GM23338 (cell line): Measurements from ENCODE around the gene PPP1CC. TPM values are rescaled to one million over a fixed set of nuclear protein-coding genes. Genes with fewer than 3 reads are reported as not detected.

Experiments used
- ATAC-seq: fragments of 200-7000 bp; cut with Tn5 transposase; 3 replicates; pipeline ENCODE4 v1.9.1; 2020
- DNase-seq: peaks from one replicate; pipeline ENCODE4 v3.0.0-alpha.2; 2015; ENCODE audit warnings: low spot score
- H2AFZ ChIP-seq: fragments of 200-600 bp; sonication (generic); 2 replicates; pipeline ENCODE4 v1.8.0; 2016; ENCODE audit warnings: antibody characterized with exemption, mild to moderate bottlenecking, moderate library complexity
- H3F3A ChIP-seq: fragments of 200-600 bp; sonication (generic); replicated peaks from 2 replicates; pipeline ENCODE4 v1.8.0; 2017; ENCODE audit warnings: antibody characterized with exemption, mixed run types, low read depth
- H3K27ac ChIP-seq: fragments of 200-600 bp; sonication (generic); 2 replicates; pipeline ENCODE4 v1.6.1; 2016; ENCODE audit warnings: low read depth
- H3K27me3 ChIP-seq: fragments of 200-600 bp; sonication (generic); 2 replicates; pipeline ENCODE4 v1.8.0; 2016; ENCODE audit warnings: mild to moderate bottlenecking, mixed run types, moderate library complexity; ENCODE audit not compliant: insufficient read depth
- H3K36me3 ChIP-seq: fragments of 200-600 bp; sonication (generic); 2 replicates; pipeline ENCODE4 v1.8.0; 2016; ENCODE audit warnings: mild to moderate bottlenecking; ENCODE audit not compliant: insufficient read depth
- H3K4me1 ChIP-seq: fragments of 200-600 bp; sonication (generic); 2 replicates; pipeline ENCODE4 v1.8.0; 2016; ENCODE audit warnings: mild to moderate bottlenecking, moderate library complexity; ENCODE audit not compliant: insufficient read depth
- H3K4me2 ChIP-seq: fragments of 200-600 bp; sonication (generic); 2 replicates; pipeline ENCODE4 v1.7.1; 2017; ENCODE audit warnings: mixed run types
- H3K4me3 ChIP-seq: fragments of 200-600 bp; sonication (generic); 2 replicates; pipeline ENCODE4 v1.6.1; 2016; ENCODE audit warnings: mixed run types
- H3K79me2 ChIP-seq: fragments of 200-600 bp; sonication (generic); replicated peaks from 2 replicates; pipeline ENCODE4 v1.8.0; 2017; ENCODE audit warnings: mild to moderate bottlenecking; ENCODE audit not compliant: insufficient read depth
- H3K9me2 ChIP-seq: fragments of 200-600 bp; sonication (generic); 2 replicates; pipeline ENCODE4 v1.8.0; 2017; ENCODE audit not compliant: insufficient read depth
- H4K20me1 ChIP-seq: fragments of 200-600 bp; sonication (generic); replicated peaks from 2 replicates; pipeline ENCODE4 v1.8.0; 2017; ENCODE audit warnings: mild to moderate bottlenecking; ENCODE audit not compliant: insufficient read depth
- H3K27ac Mint-ChIP-seq: 2 replicates; pipeline ENCODE4 v1.8.0; 2020; ENCODE audit warnings: inconsistent platforms, mild to moderate bottlenecking, moderate library complexity, mixed read lengths
- H3K27me3 Mint-ChIP-seq: 3 replicates; pipeline ENCODE4 v1.8.0; 2022; ENCODE audit warnings: low read depth, mild to moderate bottlenecking, moderate library complexity, mixed read lengths, inconsistent platforms; ENCODE audit not compliant: insufficient read depth, poor library complexity
- H3K36me3 Mint-ChIP-seq: 3 replicates; pipeline ENCODE4 v1.8.0; 2021; ENCODE audit warnings: low read depth, mild to moderate bottlenecking, inconsistent platforms, moderate library complexity, mixed read lengths
- H3K4me1 Mint-ChIP-seq: 3 replicates; pipeline ENCODE4 v1.8.0; 2020; ENCODE audit warnings: mild to moderate bottlenecking, inconsistent platforms, mixed read lengths
- H3K4me3 Mint-ChIP-seq: 3 replicates; pipeline ENCODE4 v1.8.0; 2021; ENCODE audit warnings: moderate library complexity, mild to moderate bottlenecking, inconsistent platforms, mixed read lengths
- H3K9me3 Mint-ChIP-seq: 3 replicates; pipeline ENCODE4 v1.8.0; 2020; ENCODE audit warnings: moderate library complexity, mild to moderate bottlenecking, inconsistent platforms, mixed read lengths
- CREB1 ChIP-seq: fragments of 250-450 bp; sonication (Bioruptor Pico); IDR thresholded peaks from 2 replicates; pipeline ENCODE4 v1.5.0; 2020; ENCODE audit warnings: low read depth, mild to moderate bottlenecking, moderate library complexity
- ETS1 ChIP-seq: IDR thresholded peaks from 2 replicates; pipeline ENCODE4 v1.6.1; 2016; ENCODE audit warnings: antibody characterized with exemption
- EZH2 ChIP-seq: fragments of 200-600 bp; sonication (generic); IDR thresholded peaks from one replicate; pipeline ENCODE4 v1.8.0; 2017; ENCODE audit warnings: antibody characterized with exemption, mild to moderate bottlenecking, low read depth; ENCODE audit not compliant: unreplicated experiment
- EZH2phosphoT487 ChIP-seq: fragments of 200-600 bp; sonication (generic); IDR thresholded peaks from one replicate; pipeline ENCODE4 v1.8.1; 2018; ENCODE audit warnings: antibody characterized with exemption; ENCODE audit not compliant: unreplicated experiment
- JUNB ChIP-seq: IDR thresholded peaks from one replicate; pipeline ENCODE4 v1.6.1; 2016; ENCODE audit warnings: antibody characterized with exemption; ENCODE audit not compliant: unreplicated experiment
- NANOG ChIP-seq: IDR thresholded peaks from 2 replicates; pipeline ENCODE4 v1.6.1; 2016; ENCODE audit warnings: antibody characterized with exemption, borderline replicate concordance
- POLR2AphosphoS5 ChIP-seq: IDR thresholded peaks from 2 replicates; pipeline ENCODE4 v1.6.1; 2016; ENCODE audit warnings: antibody characterized with exemption, low read depth
- REST ChIP-seq: IDR thresholded peaks from one replicate; pipeline ENCODE4 v1.6.1; 2018; ENCODE audit warnings: antibody characterized with exemption; ENCODE audit not compliant: unreplicated experiment
- STAT1 ChIP-seq: IDR thresholded peaks from one replicate; pipeline ENCODE4 v1.6.1; 2016; ENCODE audit warnings: antibody characterized with exemption; ENCODE audit not compliant: unreplicated experiment
- ZNF114 ChIP-seq: fragments of 250-450 bp; sonication (Bioruptor Pico); IDR thresholded peaks from 2 replicates; pipeline ENCODE4 v1.5.0; 2020; ENCODE audit warnings: mild to moderate bottlenecking, moderate library complexity
- ZNF331 ChIP-seq: fragments of 250-450 bp; sonication (Bioruptor Pico); IDR thresholded peaks from 2 replicates; pipeline ENCODE4 v1.5.0; 2020; ENCODE audit warnings: low read depth, mild to moderate bottlenecking, moderate library complexity
- polyA plus RNA-seq: library from polyadenylated mRNA; unstranded; fragments of >200 nt; fragmentation: Nextera tagmentation; extraction: Ambion mirVana; gene quantifications from 2 replicates; pipeline ENCODE4 v1.2.1, GENCODE V29; 2016
- total RNA-seq: library from RNA; depleted of rRNA; stranded (reverse); fragments of >200 nt; shearing (Covaris generic); gene quantifications from 2 replicates; pipeline ENCODE4 v1.2.3, GENCODE V29; 2014

Gene PPP1CC
- total and polyA plus RNA-seq, 2 experiments from 2014 or later: 276 to 501 TPM

- Mint-ChIP-seq H3K36me3 (peaks cover 9% of the 10 kb centered on the region), H3K27me3 (peaks cover 10% of the 10 kb centered on the region), H3K4me3 (no peak overlapping the region), H3K9me3 (peaks cover 19% of the 10 kb centered on the region), H3K4me1 (no peaks in the 10 kb centered on the region), H3K27ac (no peak overlapping the region)
- Histone ChIP-seq H3K4me2 (no peak overlapping the region), H4K20me1 (no peaks in the 10 kb centered on the region), H3K27me3 (no peaks in the 10 kb centered on the region), H3K27ac (no peak overlapping the region), H3F3A (no peaks in the 10 kb centered on the region), H2AFZ (no peak overlapping the region), H3K36me3 (no peaks in the 10 kb centered on the region), H3K4me1 (no peaks in the 10 kb centered on the region), H3K9me2 (no peaks in the 10 kb centered on the region), H3K4me3 (no peak overlapping the region), H3K79me2 (no peaks in the 10 kb centered on the region)
- TF ChIP-seq EZH2 (no peak), JUNB (no peak), ZNF331 (no peak), NANOG (no peak), REST (no peak), ETS1 (no peak), ZNF114 (CRISPR knock-in tag) (no peak), STAT1 (no peak), CREB1 (CRISPR knock-in tag) (no peak)
- no peak for DNase-seq
- no peak for ATAC-seq
Measured at GRCh38 chr12:110767863-110768262, 25.2 kb upstream of the PPP1CC start.

- no peak overlapping the region for H3K27ac Mint-ChIP-seq
- no peak overlapping the region for H3K4me2 ChIP-seq
- no peak overlapping the region for H3K4me3 ChIP-seq
- no peak overlapping the region for H3K27ac ChIP-seq
- peaks cover 5% of the 10 kb centered on the region; the same call in 2 of the 3 replicates for H3K36me3 Mint-ChIP-seq
- H3K4me1 Mint-ChIP-seq: no peaks in the 10 kb centered on the region
- H3K27me3 ChIP-seq: no peaks in the 10 kb centered on the region
- no peaks in the 10 kb centered on the region for H3F3A ChIP-seq
- H4K20me1 ChIP-seq: no peaks in the 10 kb centered on the region
- H3K9me2 ChIP-seq: no peaks in the 10 kb centered on the region
- peaks cover 6% of the 10 kb centered on the region for H3K9me3 Mint-ChIP-seq
- no peak overlapping the region for H2AFZ ChIP-seq
- no peaks in the 10 kb centered on the region for H3K79me2 ChIP-seq
- DNase-seq: no peak
- H3K36me3 ChIP-seq: no peaks in the 10 kb centered on the region
- H3K4me3 Mint-ChIP-seq: no peak overlapping the region
- peaks cover 6% of the 10 kb centered on the region for H3K27me3 Mint-ChIP-seq
- ATAC-seq: no peak
- no peaks in the 10 kb centered on the region for H3K4me1 ChIP-seq
- no peak for TF ChIP-seq JUNB
- no peak for TF ChIP-seq CREB1 (CRISPR knock-in tag)
- TF ChIP-seq EZH2phosphoT487: no peak
- no peak for TF ChIP-seq REST
- TF ChIP-seq ETS1: no peak
- no peak for TF ChIP-seq ZNF331
- TF ChIP-seq POLR2AphosphoS5: no peak
Measured at GRCh38 chr12:110766311-110767154, 23.8 kb upstream of the PPP1CC start.
